ENCODE results near the gene GRID2.

Gene GRID2

DNA sequence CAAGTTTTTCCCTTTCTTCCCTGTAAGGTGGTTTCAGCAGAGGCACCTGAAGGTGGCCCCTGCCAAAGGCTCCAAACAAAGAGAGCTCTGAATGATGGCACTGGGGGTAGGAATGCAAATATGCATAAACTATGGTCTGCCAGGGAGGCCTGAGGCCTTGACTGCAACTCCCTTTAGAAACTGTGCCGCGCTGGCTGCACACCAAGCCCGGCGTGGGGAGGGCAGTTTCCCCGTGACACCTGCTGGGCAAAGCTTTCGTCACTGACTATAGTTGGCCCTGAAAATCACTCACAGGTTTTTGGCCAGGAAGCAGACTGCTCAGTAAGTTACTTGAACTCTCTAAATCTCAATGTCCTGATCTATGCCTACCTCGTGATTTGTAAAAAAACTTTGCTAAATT, 1427.0 kb downstream of the GRID2 start:
- H3K27me3 ChIP-seq: no peaks in the 10 kb centered on the region
- H3K9me3 ChIP-seq: no peaks in the 10 kb centered on the region
- H3K4me3 ChIP-seq (ENCODE audit: low read depth, low read length): no peak overlapping the region
- H3K36me3 ChIP-seq: no peaks in the 10 kb centered on the region
- DNase-seq: no peak
- TF ChIP-seq, protein P1, sequence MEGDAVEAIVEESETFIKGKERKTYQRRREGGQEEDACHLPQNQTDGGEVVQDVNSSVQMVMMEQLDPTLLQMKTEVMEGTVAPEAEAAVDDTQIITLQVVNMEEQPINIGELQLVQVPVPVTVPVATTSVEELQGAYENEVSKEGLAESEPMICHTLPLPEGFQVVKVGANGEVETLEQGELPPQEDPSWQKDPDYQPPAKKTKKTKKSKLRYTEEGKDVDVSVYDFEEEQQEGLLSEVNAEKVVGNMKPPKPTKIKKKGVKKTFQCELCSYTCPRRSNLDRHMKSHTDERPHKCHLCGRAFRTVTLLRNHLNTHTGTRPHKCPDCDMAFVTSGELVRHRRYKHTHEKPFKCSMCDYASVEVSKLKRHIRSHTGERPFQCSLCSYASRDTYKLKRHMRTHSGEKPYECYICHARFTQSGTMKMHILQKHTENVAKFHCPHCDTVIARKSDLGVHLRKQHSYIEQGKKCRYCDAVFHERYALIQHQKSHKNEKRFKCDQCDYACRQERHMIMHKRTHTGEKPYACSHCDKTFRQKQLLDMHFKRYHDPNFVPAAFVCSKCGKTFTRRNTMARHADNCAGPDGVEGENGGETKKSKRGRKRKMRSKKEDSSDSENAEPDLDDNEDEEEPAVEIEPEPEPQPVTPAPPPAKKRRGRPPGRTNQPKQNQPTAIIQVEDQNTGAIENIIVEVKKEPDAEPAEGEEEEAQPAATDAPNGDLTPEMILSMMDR (IDR thresholded peaks at IDR 0.05; ENCODE audit: low read depth, low read length): no peak
- no peaks in the 10 kb centered on the region for H3K4me1 ChIP-seq

DNA sequence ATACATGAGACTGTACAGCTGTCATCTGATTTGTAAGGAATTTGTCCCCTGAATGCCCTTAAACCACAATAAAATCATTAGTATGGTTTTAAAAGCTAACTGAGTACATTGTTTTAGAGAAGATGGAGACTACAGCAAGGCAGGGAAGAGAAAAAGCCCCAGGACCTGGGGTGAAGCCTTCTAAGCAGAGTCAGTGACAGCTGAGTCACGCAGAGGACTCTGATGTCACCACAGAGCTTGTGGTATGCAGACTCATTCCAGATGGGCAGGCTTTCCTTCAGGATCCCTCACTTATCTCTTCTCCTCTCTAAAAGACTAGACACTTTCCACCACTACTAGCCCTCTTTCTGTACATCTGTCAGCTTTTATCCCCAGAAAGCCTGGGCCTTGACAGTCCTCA, 1427.7 kb downstream of the GRID2 start:
- Histone ChIP-seq H3K27me3 (no peaks in the 10 kb centered on the region), H3K4me3 (ENCODE audit: low read depth, low read length) (no peak overlapping the region), H3K4me1 (no peaks in the 10 kb centered on the region), H3K36me3 (no peaks in the 10 kb centered on the region), H3K9me3 (no peaks in the 10 kb centered on the region)
- TF ChIP-seq, protein P1 (IDR thresholded peaks at IDR 0.05; ENCODE audit: low read depth, low read length): no peak
- no peak for DNase-seq

DNA sequence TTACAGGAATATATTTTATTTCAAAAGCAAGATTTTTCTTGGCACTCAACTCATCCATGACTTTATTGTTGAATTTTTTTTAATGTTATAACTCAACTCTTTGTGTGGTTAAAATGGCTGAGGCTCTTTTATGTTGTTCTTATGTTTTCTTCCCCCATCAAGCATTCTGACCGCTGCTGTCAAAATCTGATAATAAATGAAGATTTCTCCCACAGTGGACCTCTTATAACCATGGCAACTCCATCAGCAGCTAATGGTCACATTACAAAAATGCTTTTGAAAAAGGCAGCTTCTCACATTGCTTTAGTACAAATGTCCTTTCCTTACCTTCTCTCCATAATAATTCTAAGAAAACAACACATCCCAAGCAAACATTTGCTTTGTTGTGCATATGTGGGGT, 1428.7 kb downstream of the GRID2 start:
- no peaks in the 10 kb centered on the region for H3K27me3 ChIP-seq
- no peaks in the 10 kb centered on the region for H3K36me3 ChIP-seq
- no peak for DNase-seq
- H3K9me3 ChIP-seq: no peaks in the 10 kb centered on the region
- no peaks in the 10 kb centered on the region for H3K4me1 ChIP-seq
- H3K4me3 ChIP-seq (ENCODE audit: low read depth, low read length): no peak overlapping the region
- TF ChIP-seq, protein P1 (IDR thresholded peaks at IDR 0.05; ENCODE audit: low read depth, low read length): no peak

DNA sequence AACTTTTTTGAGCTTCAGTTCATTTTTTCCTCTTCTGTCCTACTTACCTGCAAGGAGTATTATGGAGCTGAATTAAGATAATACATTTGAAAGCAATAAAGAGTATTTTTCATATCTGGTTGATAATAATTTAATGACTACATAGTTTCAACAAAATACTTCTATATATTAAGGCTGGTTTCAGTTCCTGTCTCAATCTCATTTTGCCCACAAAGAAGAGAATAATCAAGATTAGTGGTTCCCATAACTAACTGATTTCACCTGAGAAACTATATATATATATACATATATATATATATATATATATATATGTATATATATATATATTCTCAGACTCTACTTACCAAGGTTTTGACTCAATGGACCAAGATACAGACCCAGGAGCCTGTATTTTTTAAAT, 1437.1 kb downstream of the GRID2 start:
- no peak for DNase-seq
- Histone ChIP-seq H3K36me3 (no peaks in the 10 kb centered on the region), H3K4me1 (no peaks in the 10 kb centered on the region), H3K27me3 (no peaks in the 10 kb centered on the region), H3K9me3 (no peaks in the 10 kb centered on the region), H3K4me3 (ENCODE audit: low read depth, low read length) (no peak overlapping the region)
- TF ChIP-seq, protein P1 (IDR thresholded peaks at IDR 0.05; ENCODE audit: low read depth, low read length): no peak

DNA sequence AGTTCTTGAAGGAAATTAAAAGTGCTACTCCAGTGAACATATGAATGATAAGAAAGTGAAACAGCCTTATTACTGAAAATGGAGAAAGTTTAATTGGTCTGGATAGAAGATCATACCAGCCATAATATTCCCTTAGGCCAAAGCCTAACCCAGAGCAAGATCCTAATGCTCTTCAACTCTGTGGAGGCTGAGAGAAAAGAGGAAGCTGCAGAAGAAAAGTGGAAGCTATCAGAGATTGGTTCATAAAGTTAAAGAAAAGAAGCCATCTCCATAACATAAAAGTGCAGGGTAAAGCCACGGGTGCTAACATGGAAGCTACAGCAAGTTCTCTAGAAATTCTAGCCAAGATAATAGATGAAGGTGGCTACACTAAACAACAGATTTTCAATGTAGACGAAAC, 1439.3 kb downstream of the GRID2 start:
- H3K4me3 ChIP-seq (ENCODE audit: low read depth, low read length): no peak overlapping the region
- H3K36me3 ChIP-seq: no peaks in the 10 kb centered on the region
- H3K27me3 ChIP-seq: peaks cover 3% of the 10 kb centered on the region; the same call in 1 of the 2 replicates
- H3K4me1 ChIP-seq: no peaks in the 10 kb centered on the region
- DNase-seq: no peak
- H3K9me3 ChIP-seq: no peaks in the 10 kb centered on the region
- TF ChIP-seq, protein P1 (IDR thresholded peaks at IDR 0.05; ENCODE audit: low read depth, low read length): no peak

DNA sequence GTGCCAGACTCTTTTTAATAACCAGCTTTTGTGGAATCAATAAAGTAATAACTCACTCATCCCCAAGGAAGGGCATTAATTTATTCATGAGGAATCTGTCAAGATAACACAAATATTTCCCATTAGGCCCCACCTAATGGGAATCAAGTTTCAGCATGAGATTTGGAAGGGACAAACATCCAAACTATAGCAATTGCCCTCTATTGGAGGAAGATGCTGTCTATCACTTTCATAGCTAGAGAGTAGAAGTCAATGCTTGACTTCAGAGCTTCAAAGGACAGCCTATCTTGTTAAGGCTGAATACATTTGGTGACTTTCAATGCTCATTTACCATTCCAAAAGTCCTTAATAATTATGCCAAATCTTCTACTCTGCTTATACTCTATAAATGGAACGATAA, 1439.9 kb downstream of the GRID2 start:
- Histone ChIP-seq H3K36me3 (no peaks in the 10 kb centered on the region), H3K4me3 (ENCODE audit: low read depth, low read length) (no peak overlapping the region), H3K4me1 (no peaks in the 10 kb centered on the region), H3K9me3 (no peaks in the 10 kb centered on the region), H3K27me3 (peaks cover 3% of the 10 kb centered on the region; the same call in 1 of the 2 replicates)
- TF ChIP-seq, protein P1 (IDR thresholded peaks at IDR 0.05; ENCODE audit: low read depth, low read length): no peak
- DNase-seq: no peak
